Activated T-cell treated with anti-CD3 and anti-CD28 coated beads, Interleukin-2, amount 50 U/mL, for 48 hours (primary cell): ENCODE data around the gene HVCN1.
"Not testable (repeated sequence)": the region's sequence is repeated elsewhere in the genome, so short reads cannot be mapped to it uniquely, and the experiment has no call there.

ENCODE experiments used
- DNase-seq, 2 experiments: peaks; one replicate each; pipeline ENCODE4 v3.0.0-alpha.2; 2020

Gene HVCN1

GRCh38 chr12:110688446-110689280, at the start of gene HVCN1:
Gene HVCN1, minus strand, starts transcription at chr12:110689115. Its CDS starts 5,870 bp downstream, at chr12:110683245.
- no peak for DNase-seq

- DNase-seq = peak in 1 of 2 experiments; percentile 19
Measured at GRCh38 chr12:110737532-110737931, 48.6 kb upstream of the HVCN1 start.

- DNase-seq = peak in 1 of 2 experiments; percentile 23
Measured at GRCh38 chr12:110737016-110737415, 48.1 kb upstream of the HVCN1 start.

GRCh38 chr12:110733900-110734299, 45.0 kb upstream of the HVCN1 start:
- DNase-seq = peak in 1 of 2 experiments; percentile 12

- DNase-seq = no peak
Measured at GRCh38 chr12:110733089-110733715, 44.3 kb upstream of the HVCN1 start.

- DNase-seq = no peak
Measured at GRCh38 chr12:110732572-110732971, 43.7 kb upstream of the HVCN1 start.

- no peak for DNase-seq
Measured at GRCh38 chr12:110731479-110731878, 42.6 kb upstream of the HVCN1 start.

- no peak for DNase-seq
Measured at GRCh38 chr12:110728628-110729027, 39.7 kb upstream of the HVCN1 start.

GRCh38 chr12:110726708-110727369, 37.9 kb upstream of the HVCN1 start:
- DNase-seq = peak in 1 of 2 experiments; percentile 9

GRCh38 chr12:110726028-110726427, 37.1 kb upstream of the HVCN1 start:
- peak in 1 of 2 experiments; percentile 6 for DNase-seq

GRCh38 chr12:110725267-110725666, 36.4 kb upstream of the HVCN1 start:
- peak in 1 of 2 experiments; percentile 15 for DNase-seq

GRCh38 chr12:110722892-110723291, 34.0 kb upstream of the HVCN1 start:
- DNase-seq = not testable (repeated sequence)

GRCh38 chr12:110721570-110721969, 32.7 kb upstream of the HVCN1 start:
- DNase-seq = no peak

GRCh38 chr12:110720516-110720915, 31.6 kb upstream of the HVCN1 start:
- no peak for DNase-seq

- DNase-seq = no peak
Measured at GRCh38 chr12:110718222-110718908, 29.4 kb upstream of the HVCN1 start.

GRCh38 chr12:110717037-110717436, 28.1 kb upstream of the HVCN1 start:
- DNase-seq = peak in 1 of 2 experiments; percentile 45

- no peak for DNase-seq
Measured at GRCh38 chr12:110708917-110709316, 20.0 kb upstream of the HVCN1 start.

GRCh38 chr12:110705309-110705708, 16.4 kb upstream of the HVCN1 start:
- DNase-seq = no peak

- no peak for DNase-seq
Measured at GRCh38 chr12:110704750-110705149, 15.8 kb upstream of the HVCN1 start.

GRCh38 chr12:110704231-110704630, 15.3 kb upstream of the HVCN1 start:
- DNase-seq = no peak

- DNase-seq = no peak
Measured at GRCh38 chr12:110702081-110702480, 13.2 kb upstream of the HVCN1 start.

GRCh38 chr12:110699591-110700445, 10.9 kb upstream of the HVCN1 start:
- DNase-seq = peak in 1 of 2 experiments; percentile 18
